Smooth muscle cell of the umbilical artery (primary cell): ENCODE measurements around the gene SLC17A7. TPM values are rescaled to one million over a fixed set of nuclear protein-coding genes. Genes with fewer than 3 reads are reported as not detected.

Source experiments
- total RNA-seq: library from RNA; depleted of rRNA; stranded (reverse); fragments of >200 nt; gene quantifications from 2 replicates; pipeline ENCODE4 v1.2.3, GENCODE V29; 2014

Gene SLC17A7
- not detected in 2 replicates for total RNA-seq

DNA sequence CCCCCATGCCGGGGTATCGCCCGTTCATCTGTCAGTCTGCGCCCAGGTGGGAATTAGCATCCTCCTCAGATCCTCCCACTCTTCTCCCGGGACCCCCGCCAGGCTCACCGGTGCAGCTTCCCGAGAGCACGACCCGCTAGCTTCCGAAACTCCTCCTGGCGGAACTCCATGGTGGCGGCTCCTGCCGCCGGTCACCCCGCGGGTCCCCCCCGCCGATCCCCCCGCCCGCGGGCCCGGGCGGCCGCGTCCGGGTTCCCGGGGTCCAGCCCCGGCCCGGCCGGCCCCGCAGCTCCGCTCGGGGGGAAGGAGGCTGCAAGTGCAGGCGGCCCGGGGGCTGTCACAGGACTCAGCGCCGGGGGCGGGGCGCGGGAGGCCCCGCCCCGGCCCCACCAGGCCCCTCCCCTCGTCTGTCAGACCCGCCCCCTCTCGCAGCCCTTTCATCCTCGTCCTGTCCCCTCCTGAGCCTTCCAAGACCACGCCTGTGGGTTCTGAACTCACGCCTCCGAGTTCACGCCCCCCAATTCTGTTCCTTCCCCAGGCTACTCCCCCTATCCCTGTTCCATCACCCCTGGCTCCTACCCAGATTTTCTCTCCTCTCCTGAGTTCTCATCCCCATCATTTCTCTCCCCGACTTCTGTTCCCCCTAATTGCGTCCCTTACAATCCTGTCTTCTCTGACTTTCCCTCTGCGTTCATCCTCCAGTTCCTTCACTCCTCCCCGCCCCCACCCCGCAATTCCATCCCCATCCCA is at the start of gene SLC17A7:
TSS of gene SLC17A7 (minus strand) at position 318 of the 750 bp plus-strand sequence. CDS start at position 170, 148 bp downstream.

DNA sequence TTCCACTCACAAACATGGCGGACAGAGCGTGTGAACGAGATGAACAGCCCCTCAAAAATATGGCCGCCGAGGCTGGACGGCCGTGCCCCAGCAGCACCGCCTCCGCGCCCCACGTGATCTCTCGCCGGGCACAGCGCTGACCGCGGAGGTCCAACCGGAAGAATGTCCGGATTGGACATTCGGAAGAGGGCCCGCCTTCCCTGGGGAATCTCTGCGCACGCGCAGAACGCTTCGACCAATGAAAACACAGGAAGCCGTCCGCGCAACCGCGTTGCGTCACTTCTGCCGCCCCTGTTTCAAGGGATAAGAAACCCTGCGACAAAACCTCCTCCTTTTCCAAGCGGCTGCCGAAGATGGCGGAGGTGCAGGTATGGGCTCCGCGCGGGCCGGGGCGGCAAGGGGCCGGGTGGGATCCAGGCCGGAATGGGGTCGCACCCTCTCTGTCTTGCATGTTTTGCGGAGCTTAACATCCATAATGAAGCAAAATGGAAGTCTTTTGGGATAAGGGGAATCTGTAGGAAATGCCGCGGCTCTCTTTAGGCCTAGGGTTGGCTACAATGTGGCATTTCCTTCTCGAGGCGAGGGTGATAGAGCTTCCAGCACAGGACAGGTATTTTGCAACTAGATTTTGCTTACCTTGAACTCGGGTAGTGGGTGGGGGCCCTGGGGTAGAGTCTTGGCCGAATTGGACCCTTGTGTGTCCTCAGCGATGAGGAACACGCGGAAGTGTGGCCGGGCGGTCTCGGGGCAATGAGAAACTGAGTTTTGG is 46.1 kb upstream of the SLC17A7 start, which contains the start of gene RPL13A:
TSS of gene RPL13A (plus strand) at position 332 of the 769 bp plus-strand sequence. CDS start at position 354, 22 bp downstream.

DNA sequence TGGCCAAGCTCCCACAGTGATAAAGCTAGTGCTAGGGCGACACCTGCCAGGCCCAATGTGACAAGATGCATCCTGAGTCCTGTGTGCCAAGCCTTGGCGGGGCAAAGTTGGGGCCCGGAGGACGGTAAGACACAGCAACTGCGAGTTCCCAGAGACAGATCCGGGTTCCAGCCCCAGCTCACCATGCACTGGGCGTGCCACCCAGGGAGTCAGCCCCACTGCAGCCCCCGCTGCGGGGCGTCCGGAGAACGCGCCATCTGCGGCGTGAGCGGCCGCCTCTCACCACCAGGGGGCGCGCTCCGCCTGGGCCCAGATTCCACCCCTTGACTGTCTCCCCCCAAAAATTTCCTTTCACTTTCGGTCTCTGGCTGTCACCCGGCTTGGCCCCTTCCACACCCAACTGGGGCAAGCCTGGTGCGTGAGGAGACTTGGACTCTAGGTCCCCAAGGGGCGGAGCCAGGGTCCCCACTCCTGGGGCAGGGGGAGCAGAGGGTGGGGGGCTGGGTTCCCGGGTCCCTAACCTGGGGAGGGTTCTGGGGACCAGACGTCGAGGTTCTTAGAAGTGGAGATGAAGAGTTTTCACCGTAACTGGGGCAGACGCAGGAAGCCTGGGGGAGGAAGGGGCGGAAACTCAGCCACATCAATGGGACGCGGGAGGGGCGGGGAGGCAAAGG is 32.7 kb upstream of the SLC17A7 start, which contains the start of gene FLT3LG:
TSS of gene FLT3LG (plus strand) at position 348 of the 674 bp plus-strand sequence. CDS start 425 bp downstream, outside the sequence.

DNA sequence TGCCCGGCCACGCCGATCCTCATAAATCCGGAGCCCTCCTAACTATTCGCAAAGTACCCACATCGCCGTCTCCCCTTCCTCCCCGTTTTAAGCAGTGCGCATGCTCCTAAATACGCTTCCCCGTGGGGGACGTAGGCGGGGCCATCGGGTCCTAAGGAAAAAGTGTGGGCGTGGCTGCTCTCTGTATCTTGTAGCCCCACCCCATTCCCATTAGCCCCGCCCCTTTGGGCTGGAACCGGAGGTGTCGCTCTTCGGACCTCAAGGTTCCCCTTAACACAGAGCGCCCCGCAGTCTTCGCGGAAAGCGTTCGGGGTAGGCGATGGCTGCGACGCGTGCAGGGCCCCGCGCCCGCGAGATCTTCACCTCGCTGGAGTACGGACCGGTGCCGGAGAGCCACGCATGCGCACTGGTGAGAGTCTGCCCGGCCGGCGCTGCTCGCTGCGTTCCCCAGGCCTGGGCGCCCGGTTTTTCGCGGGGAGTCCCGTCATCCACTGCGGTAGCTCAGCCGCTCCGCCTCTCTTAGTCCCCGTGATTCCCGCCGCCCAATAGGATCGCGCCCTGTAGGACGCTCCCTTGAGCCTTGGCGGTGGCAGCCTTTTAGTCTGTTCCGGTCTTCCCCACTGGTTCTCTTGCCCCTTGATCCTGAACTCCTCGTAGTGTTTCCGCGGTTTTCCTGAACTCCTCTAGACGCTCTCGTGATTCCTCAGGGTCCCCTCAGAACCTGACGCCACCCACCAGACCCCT is 11.9 kb upstream of the SLC17A7 start, which contains the start of gene ALDH16A1:
TSS of gene ALDH16A1 (plus strand) at position 213 of the 744 bp plus-strand sequence. CDS start at position 320, 107 bp downstream.

DNA sequence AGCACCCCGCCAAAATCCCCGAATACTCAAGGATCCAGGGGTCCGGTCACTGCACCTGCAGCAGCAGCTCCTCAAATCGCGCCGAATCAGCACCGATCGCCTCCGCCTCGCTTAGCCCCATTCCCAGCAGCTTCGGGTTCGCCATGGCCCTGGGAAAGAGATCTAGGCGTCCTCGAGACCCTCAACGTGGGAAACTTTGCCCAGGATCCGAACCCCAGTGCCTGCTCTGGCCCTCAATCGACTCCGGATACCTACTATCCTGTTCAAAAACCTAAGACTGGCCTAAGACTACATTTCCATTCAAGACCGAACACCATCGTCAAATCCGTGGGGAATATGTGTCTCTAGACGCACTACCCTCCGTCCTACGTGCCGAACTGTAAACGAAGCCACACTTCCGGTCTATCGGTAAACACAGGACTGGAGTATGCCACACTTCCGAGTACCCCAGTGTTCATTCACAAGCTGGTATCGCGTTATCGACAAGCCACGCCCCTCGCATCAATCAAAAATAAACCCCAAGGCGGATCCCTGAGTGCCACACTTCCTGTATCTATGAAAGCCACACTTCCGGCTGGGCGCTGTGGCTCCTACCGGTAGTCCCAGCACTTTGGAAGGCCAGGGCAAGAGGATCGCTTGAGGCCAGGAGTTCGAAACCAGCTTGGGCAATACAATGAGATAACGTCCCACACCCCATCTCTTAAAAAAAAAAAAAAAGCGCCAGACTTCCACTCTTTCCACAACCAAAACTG is 10.3 kb upstream of the SLC17A7 start, which contains the start of gene PIH1D1:
TSS of gene PIH1D1 (minus strand) at position 385 of the 752 bp plus-strand sequence. CDS start at position 145, 240 bp downstream.

DNA sequence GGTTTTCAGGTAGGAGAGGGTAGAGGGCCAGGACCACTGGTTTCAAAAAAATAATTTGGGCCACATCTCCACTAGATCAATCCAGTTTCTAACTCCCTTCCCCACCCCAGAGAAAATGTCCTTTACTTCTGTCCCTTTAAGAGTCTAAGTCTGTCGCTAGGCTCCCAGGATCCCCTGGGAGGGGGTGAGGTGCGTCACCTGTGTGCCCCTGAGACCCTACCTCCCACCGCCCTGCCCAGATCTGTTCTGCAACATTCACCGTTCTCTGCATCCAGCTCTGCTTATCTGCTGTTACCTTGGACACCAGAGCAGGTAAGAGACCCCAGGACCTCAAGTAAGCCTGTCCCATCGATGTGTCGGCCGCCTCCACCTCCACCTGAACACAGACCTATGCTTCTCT is 16.1 kb downstream of the SLC17A7 start, which contains the start of gene GFY:
TSS of gene GFY (plus strand) at position 211 of the 400 bp plus-strand sequence. CDS start 1,043 bp downstream, outside the sequence.

DNA sequence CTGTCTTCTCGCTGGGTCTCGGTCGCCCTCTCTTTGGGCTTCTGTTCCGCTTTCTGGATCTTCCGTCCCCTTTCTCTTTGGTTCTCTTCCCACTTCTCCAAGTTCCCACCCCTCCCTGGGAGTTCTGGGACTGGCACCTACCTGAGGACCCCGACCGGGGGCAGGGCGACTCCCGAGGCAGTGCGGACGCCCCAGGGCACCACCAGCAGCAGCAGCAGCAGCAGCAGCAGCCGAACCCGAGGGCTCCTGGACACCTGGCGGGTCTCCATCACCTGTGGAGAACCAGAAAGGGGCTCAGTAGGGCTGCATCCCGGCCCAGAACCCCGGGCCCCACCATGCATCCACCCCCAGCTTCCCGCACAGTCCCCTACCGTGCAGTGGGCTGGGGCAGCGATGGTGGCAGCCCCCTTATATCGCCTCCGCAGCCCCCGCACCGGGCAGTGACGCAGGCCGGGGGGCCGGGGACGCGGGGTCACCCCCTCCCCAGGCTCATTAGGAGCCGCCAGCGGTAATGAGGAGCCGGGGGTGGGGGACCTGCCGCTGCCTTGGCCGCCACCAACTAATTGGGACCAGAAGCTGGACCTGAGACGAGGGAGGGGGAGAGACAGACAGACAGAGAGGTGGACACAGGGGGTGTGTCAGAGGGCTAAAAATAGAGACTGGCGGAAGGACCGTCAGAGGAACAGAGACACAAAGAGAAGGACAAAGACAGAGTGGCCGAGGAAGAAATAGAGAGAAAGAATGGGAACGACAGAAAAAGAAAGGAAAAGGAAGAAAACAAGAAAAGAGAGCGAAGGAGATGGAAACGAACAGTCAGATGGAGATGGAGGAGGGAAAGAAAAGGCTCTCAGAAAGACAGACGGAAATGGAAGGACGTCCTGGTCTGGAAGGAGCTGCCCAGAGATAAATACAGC is 18.0 kb downstream of the SLC17A7 start, which contains the start of gene PTH2:
TSS of gene PTH2 (minus strand) at position 371 of the 914 bp plus-strand sequence. CDS start at position 269, 102 bp downstream.

DNA sequence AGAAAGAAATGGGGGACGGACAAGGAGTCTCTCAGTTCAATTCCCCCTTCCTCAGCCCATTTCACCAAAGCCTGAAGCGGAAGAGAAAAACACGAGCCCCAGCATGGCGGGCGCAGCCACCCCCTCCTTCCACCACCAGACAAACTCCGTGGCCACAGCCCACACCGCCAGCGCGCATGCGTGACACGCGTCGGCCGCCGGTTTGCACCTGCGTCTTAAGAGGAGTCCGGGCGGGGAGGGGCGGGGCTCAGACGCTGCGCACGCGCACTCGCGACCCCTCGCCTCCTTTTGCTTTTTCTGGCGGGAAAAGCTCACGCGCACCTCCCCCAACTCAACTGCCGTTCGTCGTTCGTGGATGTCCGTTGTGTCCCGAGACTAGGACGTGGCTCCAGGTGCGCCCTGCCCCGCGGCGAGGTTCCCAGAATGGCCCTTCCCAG is 53.4 kb downstream of the SLC17A7 start, which contains the start of gene KASH5:
TSS of gene KASH5 (plus strand) at position 314 of the 437 bp plus-strand sequence. CDS start 2,635 bp downstream, outside the sequence.

Other genes with a start within 250 kb of the SLC17A7 start
- under 0.01 and 0.14 TPM in 2 replicates for gene SLC6A16, start 116.3 kb downstream of the SLC17A7 start, total RNA-seq
- under 0.01 TPM in 1 of 2 replicates, not detected in the other for gene CD37, start 106.1 kb downstream of the SLC17A7 start, total RNA-seq
- 20.8 and 22.2 TPM in 2 replicates for gene TEAD2, start 79.1 kb downstream of the SLC17A7 start, total RNA-seq
- 0.59 TPM in 1 of 2 replicates, not detected in the other for gene DKKL1, start 77.7 kb downstream of the SLC17A7 start, total RNA-seq
- gene KASH5, start 53.3 kb downstream of the SLC17A7 start, total RNA-seq: not detected in 2 replicates
- not detected in 2 replicates for gene PTH2, start 18.1 kb downstream of the SLC17A7 start, total RNA-seq
- gene GFY, start 16.1 kb downstream of the SLC17A7 start, total RNA-seq: not detected in 2 replicates
- 73.1 and 108 TPM in 2 replicates for gene PIH1D1, start 10.3 kb upstream of the SLC17A7 start, total RNA-seq
- 11.9 and 13.5 TPM in 2 replicates for gene ALDH16A1, start 11.7 kb upstream of the SLC17A7 start, total RNA-seq
- 1.2 and 2.1 TPM in 2 replicates for gene FLT3LG, start 32.7 kb upstream of the SLC17A7 start, total RNA-seq
- 1,158 and 2,408 TPM in 2 replicates for gene RPL13A, start 46.1 kb upstream of the SLC17A7 start, total RNA-seq
- gene RPS11, start 54.9 kb upstream of the SLC17A7 start, total RNA-seq: 1,449 and 3,403 TPM in 2 replicates
- gene FCGRT, start 71.1 kb upstream of the SLC17A7 start, total RNA-seq: 33.5 and 71.9 TPM in 2 replicates
- gene RCN3, start 86.5 kb upstream of the SLC17A7 start, total RNA-seq: 388 and 521 TPM in 2 replicates
- 28.3 and 49.6 TPM in 2 replicates for gene NOSIP, start 139.0 kb upstream of the SLC17A7 start, total RNA-seq
- gene PRRG2, start 139.8 kb upstream of the SLC17A7 start, total RNA-seq: 0.23 and 0.89 TPM in 2 replicates
- 2.7 and 5.2 TPM in 2 replicates for gene PRR12, start 149.7 kb upstream of the SLC17A7 start, total RNA-seq
- gene RRAS, start 198.6 kb upstream of the SLC17A7 start, total RNA-seq: 45.1 and 75.3 TPM in 2 replicates
- gene SCAF1, start 200.7 kb upstream of the SLC17A7 start, total RNA-seq: 18.4 and 40.9 TPM in 2 replicates
- gene IRF3, start 224.3 kb upstream of the SLC17A7 start, total RNA-seq: 33.0 and 64.1 TPM in 2 replicates
- 1.5 and 2.4 TPM in 2 replicates for gene BCL2L12, start 224.4 kb upstream of the SLC17A7 start, total RNA-seq
- gene PRMT1, start 235.7 kb upstream of the SLC17A7 start, total RNA-seq: 303 and 388 TPM in 2 replicates
- 0.51 and 0.59 TPM in 2 replicates for gene ADM5, start 248.1 kb upstream of the SLC17A7 start, total RNA-seq
- gene CPT1C, start 249.6 kb upstream of the SLC17A7 start, total RNA-seq: 18.4 and 18.7 TPM in 2 replicates